HG03442 (cell line): Measurements from ENCODE around the gene SPOP.

Experiments used
- ATAC-seq: cut with Tn5 transposase; IDR thresholded peaks from one replicate; pipeline ENCODE4 v1.9.1; 2021; ENCODE audit warnings: mild to moderate bottlenecking, moderate library complexity; ENCODE audit not compliant: unreplicated experiment

The SPOP gene

GRCh38 chr17:49588726-49589576 is 88.9 kb downstream of the SPOP start:
- ATAC-seq = no peak

- ATAC-seq = no peak
Measured at GRCh38 chr17:49588312-49588711, 89.6 kb downstream of the SPOP start.

- ATAC-seq = no peak
Measured at GRCh38 chr17:49587366-49588073, 90.4 kb downstream of the SPOP start.

- ATAC-seq = no peak
Measured at GRCh38 chr17:49585422-49586027, 92.4 kb downstream of the SPOP start.

- ATAC-seq = no peak
Measured at GRCh38 chr17:49583889-49584288, 94.0 kb downstream of the SPOP start.

GRCh38 chr17:49583226-49583625 is 94.7 kb downstream of the SPOP start:
- ATAC-seq = no peak

- no peak for ATAC-seq
Measured at GRCh38 chr17:49582789-49583188, 95.1 kb downstream of the SPOP start.

GRCh38 chr17:49582055-49582722 is 95.7 kb downstream of the SPOP start:
- no peak for ATAC-seq

- ATAC-seq = no peak
Measured at GRCh38 chr17:49581648-49581998, 96.3 kb downstream of the SPOP start.

GRCh38 chr17:49580981-49581647 is 96.8 kb downstream of the SPOP start:
- no peak for ATAC-seq

- no peak for ATAC-seq
Measured at GRCh38 chr17:49580055-49580721, 97.7 kb downstream of the SPOP start.

- ATAC-seq = no peak
Measured at GRCh38 chr17:49579522-49579921, 98.4 kb downstream of the SPOP start.

GRCh38 chr17:49578952-49579500 is 98.9 kb downstream of the SPOP start:
- ATAC-seq = no peak

- ATAC-seq = no peak
Measured at GRCh38 chr17:49578414-49578813, 99.5 kb downstream of the SPOP start.

- ATAC-seq = no peak
Measured at GRCh38 chr17:49577963-49578362, 99.9 kb downstream of the SPOP start.

- no peak for ATAC-seq
Measured at GRCh38 chr17:49577650-49577934, 100.3 kb downstream of the SPOP start.

- ATAC-seq = no peak
Measured at GRCh38 chr17:49576917-49577649, 100.8 kb downstream of the SPOP start.

GRCh38 chr17:49576088-49576916 is 101.6 kb downstream of the SPOP start:
- no peak for ATAC-seq

- peak; percentile 58 for ATAC-seq
Measured at GRCh38 chr17:49575679-49576087, 102.2 kb downstream of the SPOP start, which contains the start of gene NXPH3. Gene NXPH3, plus strand, starts transcription at chr17:49575871. Its CDS starts 349 bp downstream, at chr17:49576220.
